A673 (cell line): Measurements from ENCODE around the gene ANKRD55. TPM values are rescaled to one million over a fixed set of nuclear protein-coding genes. Genes with fewer than 3 reads are reported as not detected.

ENCODE experiments used
- BruUV-seq: library from RNA; stranded (reverse); fragments of 400-500 nt; replicated peaks from 2 replicates; lab custom pipeline; 2021; lab: Mats Ljungman, UMichigan
- CTCF ChIA-PET: fragments of 300-600 bp; sonication (Branson Sonifier 250); formaldehyde crosslinking; loops from one replicate; lab custom pipeline; 2022; ENCODE audit warnings: antibody characterized with exemption; lab: Charles Lee
- POLR2A ChIA-PET: fragments of 300-600 bp; sonication (Branson Sonifier 250); formaldehyde crosslinking; loops from one replicate; lab custom pipeline; 2022; ENCODE audit warnings: antibody characterized with exemption; ENCODE audit not compliant: low non-redundant PET; lab: Charles Lee
- DNase-seq: peaks from one replicate; pipeline ENCODE4 v3.0.0-alpha.2; 2015; ENCODE audit warnings: low spot score
- H3K27ac ChIP-seq: fragments of 200-600 bp; sonication (generic); 2 replicates; pipeline ENCODE4 v1.5.1; 2016; ENCODE audit warnings: mixed run types, low read depth, mild to moderate bottlenecking, mixed read lengths, antibody characterized with exemption, low read length; ENCODE audit not compliant: poor library complexity, severe bottlenecking
- H3K27me3 ChIP-seq: fragments of 200-600 bp; sonication (generic); replicated peaks from 2 replicates; pipeline ENCODE4 v1.6.1; 2017; ENCODE audit warnings: mixed run types, low read depth, mild to moderate bottlenecking, mixed read lengths, antibody characterized with exemption, low read length; ENCODE audit not compliant: insufficient read depth, poor library complexity
- H3K36me3 ChIP-seq: fragments of 200-600 bp; sonication (generic); 2 replicates; pipeline ENCODE4 v1.6.1; 2016; ENCODE audit warnings: mixed run types, mild to moderate bottlenecking, mixed read lengths, antibody characterized with exemption, low read length; ENCODE audit not compliant: insufficient read depth, poor library complexity, severe bottlenecking
- H3K4me1 ChIP-seq: fragments of 200-600 bp; sonication (generic); 2 replicates; pipeline ENCODE4 v1.6.1; 2017; ENCODE audit warnings: mixed run types, mild to moderate bottlenecking, mixed read lengths, antibody characterized with exemption, low read length; ENCODE audit not compliant: insufficient read depth, poor library complexity, severe bottlenecking
- H3K4me3 ChIP-seq: fragments of 200-600 bp; sonication (generic); 2 replicates; pipeline ENCODE4 v1.5.1; 2016; ENCODE audit warnings: low read depth, mixed run types, mild to moderate bottlenecking, mixed read lengths, low read length; ENCODE audit not compliant: poor library complexity, severe bottlenecking
- H3K9me3 ChIP-seq: fragments of 200-600 bp; sonication (generic); 2 replicates; pipeline ENCODE4 v1.6.1; 2016; ENCODE audit warnings: mixed run types, low read depth, mild to moderate bottlenecking, mixed read lengths, antibody characterized with exemption, low read length; ENCODE audit not compliant: poor library complexity, severe bottlenecking
- EZH2 ChIP-seq: fragments of 200-600 bp; sonication (generic); IDR thresholded peaks from 2 replicates; pipeline ENCODE4 v1.6.1; 2017; ENCODE audit warnings: borderline replicate concordance, low read depth, mild to moderate bottlenecking, mixed read lengths, antibody characterized with exemption, low read length; ENCODE audit not compliant: poor library complexity, severe bottlenecking
- intact Hi-C: fragments of 100-400 bp; cut with micrococcal nuclease; formaldehyde crosslinking; loops from one replicate; pipeline ENCODE4 v1.10.0; 2022; ENCODE audit not compliant: unreplicated experiment
- total RNA-seq: library from RNA; stranded (reverse); gene quantifications from 2 replicates; pipeline ENCODE4 v1.2.3, GENCODE V29; 2021
- TF ChIP-seq, protein P1 (sequence below): fragments of 300-800, 200-600 bp; sonication (generic); conservative IDR thresholded peaks from 2 replicates; pipeline ENCODE4 v1.5.1; 2017; ENCODE audit warnings: low read depth, mild to moderate bottlenecking, antibody characterized with exemption, low read length, moderate library complexity, mixed read lengths

The ANKRD55 gene
- total RNA-seq, 1 experiment from 2014 or later = not detected

DNA sequence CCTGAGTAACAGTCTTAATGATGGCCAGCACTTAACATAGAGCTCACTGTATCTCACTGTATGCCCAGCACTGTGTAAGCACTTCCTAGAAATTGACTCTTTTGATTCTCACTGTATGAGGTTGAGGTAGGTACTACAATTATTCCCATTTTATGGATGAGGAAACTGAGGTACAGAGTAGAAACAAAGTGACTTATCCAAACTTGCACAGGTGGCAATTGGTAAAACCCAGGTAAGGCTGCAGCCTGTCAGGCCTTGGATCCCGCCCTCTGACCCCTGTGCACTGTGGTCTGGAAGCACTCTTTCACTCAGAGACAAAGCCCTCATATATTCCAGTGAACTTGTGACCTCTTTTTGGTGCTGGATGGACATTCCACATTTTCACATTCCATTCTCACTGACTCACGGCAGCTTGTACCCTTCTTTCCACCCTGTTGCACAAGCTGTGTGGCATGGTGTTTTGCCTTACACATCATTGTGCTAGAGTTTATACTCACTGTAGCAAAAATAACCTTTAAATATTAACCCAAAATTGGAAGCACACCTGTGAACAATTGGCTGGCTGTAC is 21.7 kb downstream of the ANKRD55 start:
- Histone ChIP-seq H3K4me3 (no peak overlapping the region), H3K27ac (no peak overlapping the region), H3K36me3 (no peaks in the 10 kb centered on the region), H3K27me3 (no peaks in the 10 kb centered on the region), H3K9me3 (no peaks in the 10 kb centered on the region), H3K4me1 (no peaks in the 10 kb centered on the region)
- POLR2A ChIA-PET = no interaction called here
- DNase-seq = no peak
- intact Hi-C loops = no loop called here
- TF ChIP-seq, protein P1, sequence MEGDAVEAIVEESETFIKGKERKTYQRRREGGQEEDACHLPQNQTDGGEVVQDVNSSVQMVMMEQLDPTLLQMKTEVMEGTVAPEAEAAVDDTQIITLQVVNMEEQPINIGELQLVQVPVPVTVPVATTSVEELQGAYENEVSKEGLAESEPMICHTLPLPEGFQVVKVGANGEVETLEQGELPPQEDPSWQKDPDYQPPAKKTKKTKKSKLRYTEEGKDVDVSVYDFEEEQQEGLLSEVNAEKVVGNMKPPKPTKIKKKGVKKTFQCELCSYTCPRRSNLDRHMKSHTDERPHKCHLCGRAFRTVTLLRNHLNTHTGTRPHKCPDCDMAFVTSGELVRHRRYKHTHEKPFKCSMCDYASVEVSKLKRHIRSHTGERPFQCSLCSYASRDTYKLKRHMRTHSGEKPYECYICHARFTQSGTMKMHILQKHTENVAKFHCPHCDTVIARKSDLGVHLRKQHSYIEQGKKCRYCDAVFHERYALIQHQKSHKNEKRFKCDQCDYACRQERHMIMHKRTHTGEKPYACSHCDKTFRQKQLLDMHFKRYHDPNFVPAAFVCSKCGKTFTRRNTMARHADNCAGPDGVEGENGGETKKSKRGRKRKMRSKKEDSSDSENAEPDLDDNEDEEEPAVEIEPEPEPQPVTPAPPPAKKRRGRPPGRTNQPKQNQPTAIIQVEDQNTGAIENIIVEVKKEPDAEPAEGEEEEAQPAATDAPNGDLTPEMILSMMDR = no peak
- TF ChIP-seq EZH2 = no peak
- no TSS peak for BruUV-seq
- CTCF ChIA-PET = no interaction called here

DNA sequence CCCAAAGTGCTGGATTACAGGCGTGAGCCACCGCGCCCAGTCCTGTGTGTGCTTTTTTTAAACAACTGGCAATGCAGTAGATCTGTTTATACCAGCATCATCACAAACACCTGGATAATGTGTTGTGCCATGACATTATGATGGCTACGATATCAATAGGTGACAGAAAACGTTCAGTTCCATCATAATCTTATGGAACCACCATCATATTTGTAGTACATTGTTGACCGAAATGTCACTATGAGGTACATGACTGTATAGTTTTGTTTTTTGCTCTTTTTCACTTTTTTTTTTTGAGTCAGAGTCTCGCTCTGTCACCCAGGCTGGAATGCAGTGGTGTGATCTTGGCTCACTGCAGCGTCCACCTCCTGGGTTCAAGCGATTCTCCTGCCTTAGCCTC is 24.4 kb downstream of the ANKRD55 start:
- no peak for TF ChIP-seq EZH2
- TF ChIP-seq, protein P1 = no peak
- Histone ChIP-seq H3K4me1 (no peaks in the 10 kb centered on the region), H3K36me3 (no peaks in the 10 kb centered on the region), H3K4me3 (no peak overlapping the region), H3K27me3 (no peaks in the 10 kb centered on the region), H3K9me3 (no peaks in the 10 kb centered on the region), H3K27ac (no peak overlapping the region)
- CTCF ChIA-PET = no interaction called here
- intact Hi-C loops = no loop called here
- DNase-seq = no peak
- BruUV-seq = no TSS peak
- POLR2A ChIA-PET = no interaction called here

GRCh38 chr5:56207537-56207936 is 25.6 kb downstream of the ANKRD55 start:
- POLR2A ChIA-PET = no interaction called here
- Histone ChIP-seq H3K4me3 (no peak overlapping the region), H3K9me3 (no peaks in the 10 kb centered on the region), H3K27ac (no peak overlapping the region), H3K4me1 (no peaks in the 10 kb centered on the region), H3K27me3 (no peaks in the 10 kb centered on the region), H3K36me3 (no peaks in the 10 kb centered on the region)
- TF ChIP-seq, protein P1 = no peak
- intact Hi-C loops = no loop called here
- no peak for DNase-seq
- CTCF ChIA-PET = no interaction called here
- no TSS peak for BruUV-seq
